ENCODE results near the gene PLXNB1. TPM values are rescaled to one million over a fixed set of nuclear protein-coding genes. Genes with fewer than 3 reads are reported as not detected.

The PLXNB1 gene
- total RNA-seq, 1 experiment from 2014 or later, result 35.6 TPM

DNA sequence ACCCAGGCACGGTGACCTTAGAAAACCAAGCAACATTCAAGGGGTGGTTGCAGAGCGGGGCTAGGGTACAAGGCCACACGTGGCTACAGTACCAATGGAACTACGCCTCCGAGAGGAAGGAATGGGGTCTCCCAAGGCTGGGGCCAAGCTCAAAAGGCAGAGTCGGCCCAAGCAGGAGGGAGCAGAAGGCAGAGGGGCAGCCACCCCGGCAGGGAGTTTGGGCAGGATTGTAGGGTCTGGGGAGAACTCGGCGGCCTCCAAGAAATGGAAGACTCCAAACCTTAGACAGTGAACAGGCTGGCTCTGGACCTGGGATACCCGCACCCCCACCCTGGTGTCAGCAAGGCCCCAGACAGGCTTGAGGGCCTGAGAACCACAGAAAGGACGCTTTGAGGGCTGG is 45.3 kb upstream of the PLXNB1 start:
- ATAC-seq (no peak), DNase-seq (ENCODE audit: low read depth, low spot score) (no peak)
- BruUV-seq (replicated peaks), result no TSS peak
- H3K9me2 ChIP-seq (ENCODE audit: insufficient read depth), result no peaks in the 10 kb centered on the region
- ChIA-PET RAD21 (ENCODE audit: low non-redundant PET in 1 of 2, low total read pairs in 2 of 2, uncharacterized antibody in 2 of 2, unreplicated experiment in 2 of 2) (no interaction called here), POLR2A (no interaction called here), CTCF (no interaction called here)
- no peaks in the 10 kb centered on the region for H3K9me3 ChIP-seq (ENCODE audit: control insufficient read depth in 1 of 2, insufficient read depth in 1 of 2, low read depth in 1 of 2, low read length in 2 of 2)
- H3K9ac ChIP-seq (ENCODE audit: low read length), result no peak overlapping the region
- H3K4me3 ChIP-seq (replicated peaks in 1 of 2; ENCODE audit: low read depth in 1 of 2, low read length in 2 of 2), result no peak overlapping the region
- H3K36me3 ChIP-seq (ENCODE audit: control insufficient read depth in 1 of 2, insufficient read depth in 2 of 2, low read length in 2 of 2), result no peaks in the 10 kb centered on the region
- intact Hi-C loops (cut with micrococcal nuclease), result no loop called here
- H3K4me1 ChIP-seq (ENCODE audit: control insufficient read depth in 1 of 2, insufficient read depth in 2 of 2, low read length in 2 of 2), result peaks cover 20 to 29% of the 10 kb centered on the region in 2 experiments; a peak in 3 of 4 replicates
- peaks cover 22% of the 10 kb centered on the region for H3K79me2 ChIP-seq (ENCODE audit: insufficient read depth, low read length)
- no peak for TF ChIP-seq ELF1 (IDR thresholded peaks at IDR 0.05; ENCODE audit: borderline replicate concordance, low read depth)
- TF ChIP-seq, protein P1, sequence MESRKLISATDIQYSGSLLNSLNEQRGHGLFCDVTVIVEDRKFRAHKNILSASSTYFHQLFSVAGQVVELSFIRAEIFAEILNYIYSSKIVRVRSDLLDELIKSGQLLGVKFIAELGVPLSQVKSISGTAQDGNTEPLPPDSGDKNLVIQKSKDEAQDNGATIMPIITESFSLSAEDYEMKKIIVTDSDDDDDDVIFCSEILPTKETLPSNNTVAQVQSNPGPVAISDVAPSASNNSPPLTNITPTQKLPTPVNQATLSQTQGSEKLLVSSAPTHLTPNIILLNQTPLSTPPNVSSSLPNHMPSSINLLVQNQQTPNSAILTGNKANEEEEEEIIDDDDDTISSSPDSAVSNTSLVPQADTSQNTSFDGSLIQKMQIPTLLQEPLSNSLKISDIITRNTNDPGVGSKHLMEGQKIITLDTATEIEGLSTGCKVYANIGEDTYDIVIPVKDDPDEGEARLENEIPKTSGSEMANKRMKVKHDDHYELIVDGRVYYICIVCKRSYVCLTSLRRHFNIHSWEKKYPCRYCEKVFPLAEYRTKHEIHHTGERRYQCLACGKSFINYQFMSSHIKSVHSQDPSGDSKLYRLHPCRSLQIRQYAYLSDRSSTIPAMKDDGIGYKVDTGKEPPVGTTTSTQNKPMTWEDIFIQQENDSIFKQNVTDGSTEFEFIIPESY (IDR thresholded peaks at IDR 0.05; ENCODE audit: extremely low read depth, insufficient replicate concordance, low read length), result no peak
- no peak for TF ChIP-seq YY1 (IDR thresholded peaks at IDR 0.05; ENCODE audit: extremely low read depth, insufficient replicate concordance, low read depth, low read length)
- TF ChIP-seq, protein P2, sequence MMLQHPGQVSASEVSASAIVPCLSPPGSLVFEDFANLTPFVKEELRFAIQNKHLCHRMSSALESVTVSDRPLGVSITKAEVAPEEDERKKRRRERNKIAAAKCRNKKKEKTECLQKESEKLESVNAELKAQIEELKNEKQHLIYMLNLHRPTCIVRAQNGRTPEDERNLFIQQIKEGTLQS (IDR thresholded peaks at IDR 0.05), result no peak
- no peak for TF ChIP-seq CBX3 (IDR thresholded peaks at IDR 0.05; ENCODE audit: low read depth)
- TF ChIP-seq, protein P3, sequence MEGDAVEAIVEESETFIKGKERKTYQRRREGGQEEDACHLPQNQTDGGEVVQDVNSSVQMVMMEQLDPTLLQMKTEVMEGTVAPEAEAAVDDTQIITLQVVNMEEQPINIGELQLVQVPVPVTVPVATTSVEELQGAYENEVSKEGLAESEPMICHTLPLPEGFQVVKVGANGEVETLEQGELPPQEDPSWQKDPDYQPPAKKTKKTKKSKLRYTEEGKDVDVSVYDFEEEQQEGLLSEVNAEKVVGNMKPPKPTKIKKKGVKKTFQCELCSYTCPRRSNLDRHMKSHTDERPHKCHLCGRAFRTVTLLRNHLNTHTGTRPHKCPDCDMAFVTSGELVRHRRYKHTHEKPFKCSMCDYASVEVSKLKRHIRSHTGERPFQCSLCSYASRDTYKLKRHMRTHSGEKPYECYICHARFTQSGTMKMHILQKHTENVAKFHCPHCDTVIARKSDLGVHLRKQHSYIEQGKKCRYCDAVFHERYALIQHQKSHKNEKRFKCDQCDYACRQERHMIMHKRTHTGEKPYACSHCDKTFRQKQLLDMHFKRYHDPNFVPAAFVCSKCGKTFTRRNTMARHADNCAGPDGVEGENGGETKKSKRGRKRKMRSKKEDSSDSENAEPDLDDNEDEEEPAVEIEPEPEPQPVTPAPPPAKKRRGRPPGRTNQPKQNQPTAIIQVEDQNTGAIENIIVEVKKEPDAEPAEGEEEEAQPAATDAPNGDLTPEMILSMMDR (IDR thresholded peaks at IDR 0.05 in 2 of 3, conservative IDR thresholded peaks at IDR 0.05 in 1 of 3; ENCODE audit: borderline replicate concordance in 1 of 3, insufficient read depth in 1 of 3, low read depth in 2 of 3, low read length in 2 of 3), result no peak
- TF ChIP-seq, protein P4, sequence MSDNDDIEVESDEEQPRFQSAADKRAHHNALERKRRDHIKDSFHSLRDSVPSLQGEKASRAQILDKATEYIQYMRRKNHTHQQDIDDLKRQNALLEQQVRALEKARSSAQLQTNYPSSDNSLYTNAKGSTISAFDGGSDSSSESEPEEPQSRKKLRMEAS (IDR thresholded peaks at IDR 0.05), result no peak
- no peak for TF ChIP-seq POLR2AphosphoS5 (IDR thresholded peaks at IDR 0.05; ENCODE audit: low read depth, low read length)
- TF ChIP-seq FOSL1 (IDR thresholded peaks at IDR 0.05; ENCODE audit: low read depth), result no peak
- TF ChIP-seq RAD21 (IDR thresholded peaks at IDR 0.05; ENCODE audit: low read depth), result no peak
- TF ChIP-seq SIN3A (IDR thresholded peaks at IDR 0.05; ENCODE audit: low read depth), result no peak
- no peak for TF ChIP-seq SP1 (IDR thresholded peaks at IDR 0.05; ENCODE audit: low read depth)
- no peak for TF ChIP-seq SRF (IDR thresholded peaks at IDR 0.05; ENCODE audit: low read depth)
- no peak for TF ChIP-seq TCF7L2 (IDR thresholded peaks at IDR 0.05; ENCODE audit: borderline replicate concordance, extremely low read depth, insufficient read depth, insufficient read length)
- no peak for TF ChIP-seq EZH2phosphoT487 (IDR thresholded peaks at IDR 0.05; ENCODE audit: borderline replicate concordance)
- TF ChIP-seq ZNF274 (IDR thresholded peaks at IDR 0.05; ENCODE audit: low read depth, low read length), result no peak
- no peak for TF ChIP-seq POLR2A (IDR thresholded peaks at IDR 0.05; ENCODE audit: borderline replicate concordance, extremely low read depth, insufficient read depth, insufficient read length)
- no peak overlapping the region for H3K27ac ChIP-seq (ENCODE audit: low read depth, low read length)
- no peaks in the 10 kb centered on the region for H3K27me3 ChIP-seq (ENCODE audit: insufficient read depth, low read length)
- H3K4me2 ChIP-seq (ENCODE audit: low read length), result no peak overlapping the region
- no peak overlapping the region for H2AFZ ChIP-seq (ENCODE audit: low read depth, low read length, poor library complexity, severe bottlenecking)
- no peaks in the 10 kb centered on the region for H4K20me1 ChIP-seq (ENCODE audit: insufficient read depth)
